Stimulated activated CD4-positive, alpha-beta T cell treated with anti-CD3 and anti-CD28 coated beads, TNF-alpha, amount 100 ng/mL, for 24 hours (primary cell): Measurements from ENCODE around the gene RYR1.
A peak's percentile ranks its signal among the peaks of the same experiment; 100 is the strongest.

Experiments used
- DNase-seq, 3 experiments: peaks; one replicate each; pipeline ENCODE4 v3.0.0-alpha.2; 2020; ENCODE audit warnings: low read depth in 3 of 3

Gene RYR1

GRCh38 chr19:38425810-38426466, 7.6 kb upstream of the RYR1 start, which contains the start of gene RASGRP4:
TSS of gene RASGRP4 (minus strand) at chr19:38426219. CDS start at chr19:38426091, 128 bp downstream.
- peak in 2 of 3 experiments; percentile 16 to 60 for DNase-seq

- DNase-seq = peak; percentile 17 to 57 (median 33)
These were observed 6.3 kb upstream of the RYR1 start for GRCh38 chr19:38427035-38427677.

GRCh38 chr19:38429055-38429810, 4.3 kb upstream of the RYR1 start:
- DNase-seq = peak in 2 of 3 experiments; percentile 26 to 47

GRCh38 chr19:38429811-38430156, 3.7 kb upstream of the RYR1 start:
- no peak for DNase-seq

GRCh38 chr19:38430931-38431330, 2.6 kb upstream of the RYR1 start:
- DNase-seq = no peak

- no peak for DNase-seq
These were observed 1.1 kb downstream of the RYR1 start for GRCh38 chr19:38434549-38435051.

GRCh38 chr19:38437295-38437694, 3.8 kb downstream of the RYR1 start:
- no peak for DNase-seq

- no peak for DNase-seq
These were observed 4.4 kb downstream of the RYR1 start for GRCh38 chr19:38437917-38438316.

- no peak for DNase-seq
These were observed 7.1 kb downstream of the RYR1 start for GRCh38 chr19:38440592-38440991.

GRCh38 chr19:38441657-38442348, 8.3 kb downstream of the RYR1 start:
- no peak for DNase-seq

GRCh38 chr19:38442736-38443135, 9.2 kb downstream of the RYR1 start:
- no peak for DNase-seq

- no peak for DNase-seq
These were observed 10.0 kb downstream of the RYR1 start for GRCh38 chr19:38443458-38443999.

- no peak for DNase-seq
These were observed 10.5 kb downstream of the RYR1 start for GRCh38 chr19:38444026-38444425.

GRCh38 chr19:38445362-38445761, 11.9 kb downstream of the RYR1 start:
- no peak for DNase-seq

GRCh38 chr19:38448225-38448624, 14.7 kb downstream of the RYR1 start:
- DNase-seq = no peak

- no peak for DNase-seq
These were observed 16.0 kb downstream of the RYR1 start for GRCh38 chr19:38449518-38449917.

- DNase-seq = no peak
These were observed 17.5 kb downstream of the RYR1 start for GRCh38 chr19:38451036-38451435.

- DNase-seq = no peak
These were observed 18.1 kb downstream of the RYR1 start for GRCh38 chr19:38451629-38452028.

GRCh38 chr19:38452430-38453366, 19.2 kb downstream of the RYR1 start:
- DNase-seq = peak in 1 of 3 experiments; percentile 44

GRCh38 chr19:38453596-38453995, 20.1 kb downstream of the RYR1 start:
- no peak for DNase-seq

GRCh38 chr19:38455031-38455430, 21.5 kb downstream of the RYR1 start:
- no peak for DNase-seq
